A549 (cell line): ENCODE measurements around the gene ANKS6. TPM values are rescaled to one million over a fixed set of nuclear protein-coding genes. Genes with fewer than 3 reads are reported as not detected.

Experiments used
- ATAC-seq, 2 experiments: fragments of 200-7000 bp in 1 of 2; fragments of >200 bp in 1 of 2; cut with Nextera tagmentation in 1 of 2; cut with Tn5 transposase in 1 of 2; 3 replicates each; pipeline versions ENCODE4 v1.8.0 to v1.9.1; 2018 to 2020; ENCODE audit warnings: mild to moderate bottlenecking in 1 of 2, moderate library complexity in 1 of 2
- CTCF ChIA-PET: fragments of 300-600 bp; sonication (Branson Sonifier 250); formaldehyde crosslinking; extraction: SDS; loops from one replicate; lab custom pipeline; 2021; ENCODE audit warnings: antibody characterized with exemption, inconsistent platforms; lab: Yijun Ruan, JAX
- POLR2A ChIA-PET: fragments of 350-600 bp; formaldehyde crosslinking; extraction: SDS; loops from one replicate; lab custom pipeline; 2021; ENCODE audit warnings: antibody characterized with exemption, inconsistent platforms; lab: Yijun Ruan, JAX
- DNase-seq, 2 experiments: peaks; one replicate each; pipeline versions ENCODE4 v3.0.0 to v3.0.0-alpha.2; 2011 to 2016; ENCODE audit warnings: low read depth in 1 of 2, low spot score in 1 of 2
- FAIRE-seq: peaks from 2 replicates; lab custom pipeline; 2011; peaks lifted over from hg19 to GRCh38; lab: Jason Lieb, UNC
- H3K27ac ChIP-seq, 2 experiments: fragments of >200 bp; sonication (Bioruptor Twin); formaldehyde crosslinking; 3 replicates each; pipeline ENCODE4 v1.5.1; 2016 to 2017
- H3K4me1 ChIP-seq: fragments of >200 bp; sonication (Bioruptor Twin); formaldehyde crosslinking; 3 replicates; pipeline ENCODE4 v1.6.1; 2016
- H3K4me2 ChIP-seq: fragments of >200 bp; sonication (Bioruptor Twin); formaldehyde crosslinking; 3 replicates; pipeline ENCODE4 v1.6.1; 2016
- H3K4me3 ChIP-seq: fragments of >200 bp; sonication (Bioruptor Twin); formaldehyde crosslinking; 3 replicates; pipeline ENCODE4 v1.5.1; 2016
- H3K9me3 ChIP-seq: fragments of >200 bp; sonication (Bioruptor Twin); formaldehyde crosslinking; 3 replicates; pipeline ENCODE4 v1.6.1; 2016
- CBX8 ChIP-seq: fragments of 200-600 bp; sonication (generic); IDR thresholded peaks from 2 replicates; pipeline ENCODE4 v1.6.1; 2016
- CHD2 ChIP-seq: fragments of 150-350 bp; IDR thresholded peaks from 2 replicates; pipeline ENCODE4 v1.6.1; 2014; ENCODE audit warnings: low read length; ENCODE audit not compliant: partially characterized antibody
- EHF ChIP-seq: fragments of 250-450 bp; sonication (Bioruptor Pico); IDR thresholded peaks from 2 replicates; pipeline ENCODE4 v1.5.0; 2020; ENCODE audit warnings: mild to moderate bottlenecking
- ELK1 ChIP-seq: fragments of 150-350 bp; IDR thresholded peaks from 2 replicates; pipeline ENCODE4 v1.6.1; 2014; ENCODE audit warnings: low read depth, mild to moderate bottlenecking, low read length
- ESRRA ChIP-seq: fragments of 150-350 bp; IDR thresholded peaks from 2 replicates; pipeline ENCODE4 v1.6.1; 2014; ENCODE audit warnings: mild to moderate bottlenecking, low read length, borderline replicate concordance
- FOSL2 ChIP-seq, 2 experiments: fragments of 450-650 bp in 1 of 2; fragments of >200 bp in 1 of 2; sonication (Bioruptor Twin) in 1 of 2; formaldehyde crosslinking; IDR thresholded peaks; 2 replicates each; pipeline versions ENCODE4 v1.5.0 to v1.6.1; 2016 to 2020; ENCODE audit warnings: mild to moderate bottlenecking in 1 of 2, moderate library complexity in 1 of 2
- FOXS1 ChIP-seq: fragments of 250-450 bp; sonication (Bioruptor Pico); IDR thresholded peaks from 2 replicates; pipeline ENCODE4 v1.5.0; 2020; ENCODE audit warnings: mild to moderate bottlenecking, moderate library complexity
- HEYL ChIP-seq: fragments of 250-450 bp; sonication (Bioruptor Pico); IDR thresholded peaks from 2 replicates; pipeline ENCODE4 v1.8.0; 2021; ENCODE audit warnings: mild to moderate bottlenecking, moderate library complexity
- JUN ChIP-seq, 2 experiments: fragments of >200 bp; sonication (Bioruptor Twin); formaldehyde crosslinking; IDR thresholded peaks; 2 replicates in 1 of 2; 3 replicates in 1 of 2; pipeline ENCODE4 v1.6.1; 2016 to 2017
- JUNB ChIP-seq: fragments of >200 bp; sonication (Bioruptor Twin); formaldehyde crosslinking; IDR thresholded peaks from 2 replicates; pipeline ENCODE4 v1.6.1; 2016
- KDM1A ChIP-seq: fragments of 200-600 bp; sonication (generic); IDR thresholded peaks from 2 replicates; pipeline ENCODE4 v1.6.1; 2016; ENCODE audit warnings: low read depth, mild to moderate bottlenecking
- MAFK ChIP-seq: fragments of 450-650 bp; IDR thresholded peaks from 2 replicates; pipeline ENCODE4 v1.6.1; 2014; ENCODE audit not compliant: partially characterized antibody
- NPAS2 ChIP-seq: fragments of 250-450 bp; sonication (Bioruptor Pico); IDR thresholded peaks from 2 replicates; pipeline ENCODE4 v1.8.0; 2022; ENCODE audit warnings: mild to moderate bottlenecking, moderate library complexity, borderline replicate concordance
- PBX3 ChIP-seq: IDR thresholded peaks from 2 replicates; pipeline ENCODE4 v1.6.1; 2012
- PHF8 ChIP-seq: fragments of 200-600 bp; sonication (generic); IDR thresholded peaks from 2 replicates; pipeline ENCODE4 v1.6.1; 2016; ENCODE audit warnings: low read depth, mild to moderate bottlenecking, antibody characterized with exemption, moderate library complexity, borderline replicate concordance
- POLR2A ChIP-seq: IDR thresholded peaks from 2 replicates; pipeline ENCODE4 v1.6.1; 2012; ENCODE audit warnings: mild to moderate bottlenecking, low read length
- RARB ChIP-seq: fragments of 250-450 bp; sonication (Bioruptor Pico); IDR thresholded peaks from 2 replicates; pipeline ENCODE4 v1.8.0; 2021; ENCODE audit warnings: mild to moderate bottlenecking, moderate library complexity
- RNF2 ChIP-seq: fragments of 200-600 bp; sonication (generic); IDR thresholded peaks from 2 replicates; pipeline ENCODE4 v1.6.1; 2016; ENCODE audit warnings: low read depth, mild to moderate bottlenecking, antibody characterized with exemption, moderate library complexity, borderline replicate concordance
- SMC3 ChIP-seq: fragments of >200 bp; sonication (Bioruptor Twin); formaldehyde crosslinking; IDR thresholded peaks from 3 replicates; pipeline ENCODE4 v1.6.1; 2018; ENCODE audit warnings: inconsistent platforms
- SREBF2 ChIP-seq: fragments of 450-650 bp; IDR thresholded peaks from 2 replicates; pipeline ENCODE4 v1.6.1; 2014; ENCODE audit warnings: mild to moderate bottlenecking, moderate library complexity
- TFCP2L1 ChIP-seq: fragments of 250-450 bp; sonication (Bioruptor Pico); IDR thresholded peaks from 2 replicates; pipeline ENCODE4 v1.5.0; 2021; ENCODE audit warnings: mild to moderate bottlenecking
- ZFP36 ChIP-seq: fragments of 450-650 bp; IDR thresholded peaks from 2 replicates; pipeline ENCODE4 v1.6.1; 2014; ENCODE audit warnings: borderline replicate concordance; ENCODE audit not compliant: partially characterized antibody
- WGBS: methylation state at CpG from one replicate; pipeline ENCODE4 v1.1.6; 2017; ENCODE audit errors: missing lambda C conversion rate; 5-methylcytosine and 5-hydroxymethylcytosine counted together
- polyA plus RNA-seq, 4 experiments: library from polyadenylated mRNA; depleted of rRNA in 3 of 4; stranded (reverse); fragments of >200 nt; fragmentation: RNase III in 1 of 4; extraction: RNeasy Plus Mini Kit Qiagen cat#74134 plus additional on column Dnase treatment in 1 of 4; gene quantifications; 2 replicates in 3 of 4; 3 replicates in 1 of 4; pipeline ENCODE4 v1.2.3, GENCODE V29; 2011 to 2017
- TF ChIP-seq, protein P1 (sequence below): fragments of 250-450 bp; sonication (Bioruptor Pico); IDR thresholded peaks from 2 replicates; pipeline ENCODE4 v1.5.0; 2021; ENCODE audit warnings: mild to moderate bottlenecking, moderate library complexity, borderline replicate concordance
- TF ChIP-seq, protein P2 (sequence below): fragments of 200-600 bp; sonication (generic); IDR thresholded peaks from 2 replicates; pipeline ENCODE4 v1.6.1; 2016; ENCODE audit warnings: antibody characterized with exemption, mild to moderate bottlenecking, moderate library complexity
- TF ChIP-seq, protein P3 (sequence below): fragments of >200 bp; sonication (Bioruptor Twin); formaldehyde crosslinking; IDR thresholded peaks from 3 replicates; pipeline ENCODE4 v1.5.1; 2016
- TF ChIP-seq, protein P4 (sequence below): IDR thresholded peaks from 2 replicates; pipeline ENCODE4 v1.6.1; 2012; ENCODE audit warnings: low read depth, borderline replicate concordance

ANKS6 gene
- polyA plus RNA-seq, 2 of the 4 experiments (the other 2 are of a cell fraction), result 14.7 to 15.2 TPM

GRCh38 chr9:98809311-98810101 lies 13.2 kb upstream of the ANKS6 start (continued):
- TF ChIP-seq, protein P1, sequence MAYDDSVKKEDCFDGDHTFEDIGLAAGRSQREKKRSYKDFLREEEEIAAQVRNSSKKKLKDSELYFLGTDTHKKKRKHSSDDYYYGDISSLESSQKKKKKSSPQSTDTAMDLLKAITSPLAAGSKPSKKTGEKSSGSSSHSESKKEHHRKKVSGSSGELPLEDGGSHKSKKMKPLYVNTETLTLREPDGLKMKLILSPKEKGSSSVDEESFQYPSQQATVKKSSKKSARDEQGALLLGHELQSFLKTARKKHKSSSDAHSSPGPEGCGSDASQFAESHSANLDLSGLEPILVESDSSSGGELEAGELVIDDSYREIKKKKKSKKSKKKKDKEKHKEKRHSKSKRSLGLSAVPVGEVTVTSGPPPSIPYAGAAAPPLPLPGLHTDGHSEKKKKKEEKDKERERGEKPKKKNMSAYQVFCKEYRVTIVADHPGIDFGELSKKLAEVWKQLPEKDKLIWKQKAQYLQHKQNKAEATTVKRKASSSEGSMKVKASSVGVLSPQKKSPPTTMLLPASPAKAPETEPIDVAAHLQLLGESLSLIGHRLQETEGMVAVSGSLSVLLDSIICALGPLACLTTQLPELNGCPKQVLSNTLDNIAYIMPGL (CRISPR knock-in tag), result no peak
- TF ChIP-seq EHF (CRISPR knock-in tag), result no peak
- no peak for TF ChIP-seq FOSL2 (IDR thresholded peaks at IDR 0.05)
- TF ChIP-seq FOSL2 (CRISPR knock-in tag; IDR thresholded peaks at IDR 0.05), result no peak
- TF ChIP-seq, protein P2, sequence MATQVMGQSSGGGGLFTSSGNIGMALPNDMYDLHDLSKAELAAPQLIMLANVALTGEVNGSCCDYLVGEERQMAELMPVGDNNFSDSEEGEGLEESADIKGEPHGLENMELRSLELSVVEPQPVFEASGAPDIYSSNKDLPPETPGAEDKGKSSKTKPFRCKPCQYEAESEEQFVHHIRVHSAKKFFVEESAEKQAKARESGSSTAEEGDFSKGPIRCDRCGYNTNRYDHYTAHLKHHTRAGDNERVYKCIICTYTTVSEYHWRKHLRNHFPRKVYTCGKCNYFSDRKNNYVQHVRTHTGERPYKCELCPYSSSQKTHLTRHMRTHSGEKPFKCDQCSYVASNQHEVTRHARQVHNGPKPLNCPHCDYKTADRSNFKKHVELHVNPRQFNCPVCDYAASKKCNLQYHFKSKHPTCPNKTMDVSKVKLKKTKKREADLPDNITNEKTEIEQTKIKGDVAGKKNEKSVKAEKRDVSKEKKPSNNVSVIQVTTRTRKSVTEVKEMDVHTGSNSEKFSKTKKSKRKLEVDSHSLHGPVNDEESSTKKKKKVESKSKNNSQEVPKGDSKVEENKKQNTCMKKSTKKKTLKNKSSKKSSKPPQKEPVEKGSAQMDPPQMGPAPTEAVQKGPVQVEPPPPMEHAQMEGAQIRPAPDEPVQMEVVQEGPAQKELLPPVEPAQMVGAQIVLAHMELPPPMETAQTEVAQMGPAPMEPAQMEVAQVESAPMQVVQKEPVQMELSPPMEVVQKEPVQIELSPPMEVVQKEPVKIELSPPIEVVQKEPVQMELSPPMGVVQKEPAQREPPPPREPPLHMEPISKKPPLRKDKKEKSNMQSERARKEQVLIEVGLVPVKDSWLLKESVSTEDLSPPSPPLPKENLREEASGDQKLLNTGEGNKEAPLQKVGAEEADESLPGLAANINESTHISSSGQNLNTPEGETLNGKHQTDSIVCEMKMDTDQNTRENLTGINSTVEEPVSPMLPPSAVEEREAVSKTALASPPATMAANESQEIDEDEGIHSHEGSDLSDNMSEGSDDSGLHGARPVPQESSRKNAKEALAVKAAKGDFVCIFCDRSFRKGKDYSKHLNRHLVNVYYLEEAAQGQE, result no peak
- no peak for TF ChIP-seq CBX8
- no peak for TF ChIP-seq JUNB

GRCh38 chr9:98808875-98809274 lies 12.5 kb upstream of the ANKS6 start:
- TF ChIP-seq SMC3 (no peak), CHD2 (no peak), RARB (no peak), TFCP2L1 (CRISPR knock-in tag) (no peak), ELK1 (no peak), SREBF2 (no peak), POLR2A (no peak), KDM1A (no peak), RNF2 (no peak), JUN (IDR thresholded peaks at IDR 0.05) (no peak), ZFP36 (no peak), FOXS1 (CRISPR knock-in tag) (no peak), MAFK (no peak), ESRRA (no peak), PHF8 (no peak), NPAS2 (CRISPR knock-in tag) (no peak), PBX3 (no peak), HEYL (CRISPR knock-in tag) (no peak)
- TF ChIP-seq, protein P3, sequence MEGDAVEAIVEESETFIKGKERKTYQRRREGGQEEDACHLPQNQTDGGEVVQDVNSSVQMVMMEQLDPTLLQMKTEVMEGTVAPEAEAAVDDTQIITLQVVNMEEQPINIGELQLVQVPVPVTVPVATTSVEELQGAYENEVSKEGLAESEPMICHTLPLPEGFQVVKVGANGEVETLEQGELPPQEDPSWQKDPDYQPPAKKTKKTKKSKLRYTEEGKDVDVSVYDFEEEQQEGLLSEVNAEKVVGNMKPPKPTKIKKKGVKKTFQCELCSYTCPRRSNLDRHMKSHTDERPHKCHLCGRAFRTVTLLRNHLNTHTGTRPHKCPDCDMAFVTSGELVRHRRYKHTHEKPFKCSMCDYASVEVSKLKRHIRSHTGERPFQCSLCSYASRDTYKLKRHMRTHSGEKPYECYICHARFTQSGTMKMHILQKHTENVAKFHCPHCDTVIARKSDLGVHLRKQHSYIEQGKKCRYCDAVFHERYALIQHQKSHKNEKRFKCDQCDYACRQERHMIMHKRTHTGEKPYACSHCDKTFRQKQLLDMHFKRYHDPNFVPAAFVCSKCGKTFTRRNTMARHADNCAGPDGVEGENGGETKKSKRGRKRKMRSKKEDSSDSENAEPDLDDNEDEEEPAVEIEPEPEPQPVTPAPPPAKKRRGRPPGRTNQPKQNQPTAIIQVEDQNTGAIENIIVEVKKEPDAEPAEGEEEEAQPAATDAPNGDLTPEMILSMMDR, result no peak
- TF ChIP-seq, protein P4, sequence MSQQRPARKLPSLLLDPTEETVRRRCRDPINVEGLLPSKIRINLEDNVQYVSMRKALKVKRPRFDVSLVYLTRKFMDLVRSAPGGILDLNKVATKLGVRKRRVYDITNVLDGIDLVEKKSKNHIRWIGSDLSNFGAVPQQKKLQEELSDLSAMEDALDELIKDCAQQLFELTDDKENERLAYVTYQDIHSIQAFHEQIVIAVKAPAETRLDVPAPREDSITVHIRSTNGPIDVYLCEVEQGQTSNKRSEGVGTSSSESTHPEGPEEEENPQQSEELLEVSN, result no peak
- FAIRE-seq (no peak), ATAC-seq (no peak), DNase-seq (no peak)
- H3K27ac ChIP-seq, result no peak overlapping the region; a peak in 1 of 6 replicates
- POLR2A ChIA-PET, result no interaction called here
- H3K4me3 ChIP-seq, result no peak overlapping the region
- H3K4me2 ChIP-seq, result peak overlapping the region; percentile 97
- WGBS, result 87% methylated on average over 2 of the region's 2 CpGs
- H3K4me1 ChIP-seq, result peaks cover 24% of the 10 kb centered on the region
- H3K9me3 ChIP-seq, result no peaks in the 10 kb centered on the region; the same call in 2 of the 3 replicates
- CTCF ChIA-PET, result interaction anchor here (0.5 to 4.9 kb wide), 7 partner anchors 8 to 493 kb away, joined by 3 to 41 read pairs (median 4); partner anchors contain the start of gene ANKS6
